Kidney epithelial cell (primary cell): ENCODE data around the gene ZCCHC24. TPM values are rescaled to one million over a fixed set of nuclear protein-coding genes. Genes with fewer than 3 reads are reported as not detected.

Experiments
- DNase-seq: peaks from one replicate; pipeline ENCODE4 v3.0.0-alpha.2; 2010; ENCODE audit warnings: low read depth
- H3K27me3 ChIP-seq: 2 replicates; pipeline ENCODE4 v1.6.0; 2011; ENCODE audit warnings: low read length; ENCODE audit not compliant: control insufficient read depth, insufficient read depth
- H3K36me3 ChIP-seq: 2 replicates; pipeline ENCODE4 v1.5.1; 2011; ENCODE audit warnings: low read length; ENCODE audit not compliant: control insufficient read depth, insufficient read depth
- H3K4me3 ChIP-seq: 2 replicates; pipeline ENCODE4 v1.5.1; 2011; ENCODE audit warnings: low read depth, mild to moderate bottlenecking, control low read depth, low read length
- CTCF ChIP-seq: IDR thresholded peaks from 2 replicates; pipeline ENCODE4 v1.5.1; 2011; ENCODE audit warnings: mild to moderate bottlenecking, moderate library complexity, low read length, control low read depth, inconsistent platforms; ENCODE audit not compliant: insufficient read depth, poor library complexity, severe bottlenecking
- total RNA-seq: library from RNA; depleted of rRNA; stranded (reverse); fragments of >200 nt; gene quantifications from 2 replicates; pipeline ENCODE4 v1.2.3, GENCODE V29; 2015

Gene ZCCHC24
- total RNA-seq, 1 donor from 2014 or later: 6.2 TPM

GRCh38 chr10:79385392-79385795 lies 60.0 kb downstream of the ZCCHC24 start:
- H3K27me3 ChIP-seq: peaks cover 2% of the 10 kb centered on the region
- no peak for DNase-seq
- no peak overlapping the region for H3K4me3 ChIP-seq
- no peaks in the 10 kb centered on the region for H3K36me3 ChIP-seq
- no peak for TF ChIP-seq CTCF

- no peaks in the 10 kb centered on the region for H3K36me3 ChIP-seq
- no peak overlapping the region for H3K4me3 ChIP-seq
- no peak for TF ChIP-seq CTCF
- peaks cover 2% of the 10 kb centered on the region for H3K27me3 ChIP-seq
- DNase-seq: no peak
Observed at GRCh38 chr10:79384773-79385391, 60.5 kb downstream of the ZCCHC24 start.

- Histone ChIP-seq H3K27me3 (peaks cover 2% of the 10 kb centered on the region), H3K36me3 (no peaks in the 10 kb centered on the region), H3K4me3 (no peak overlapping the region)
- DNase-seq: no peak
- no peak for TF ChIP-seq CTCF
Observed at GRCh38 chr10:79383974-79384606, 61.3 kb downstream of the ZCCHC24 start.

- no peaks in the 10 kb centered on the region for H3K36me3 ChIP-seq
- no peak for TF ChIP-seq CTCF
- peaks cover 2% of the 10 kb centered on the region for H3K27me3 ChIP-seq
- DNase-seq: no peak
- no peak overlapping the region for H3K4me3 ChIP-seq
Observed at GRCh38 chr10:79382491-79382941, 62.9 kb downstream of the ZCCHC24 start.

GRCh38 chr10:79381804-79382221 lies 63.6 kb downstream of the ZCCHC24 start:
- no peak for TF ChIP-seq CTCF
- Histone ChIP-seq H3K27me3 (peaks cover 2% of the 10 kb centered on the region), H3K4me3 (no peak overlapping the region), H3K36me3 (no peaks in the 10 kb centered on the region)
- DNase-seq: peak; percentile 5
